GM12872 (cell line): Measurements from ENCODE around the gene PTPRG.

ENCODE experiments used
- TF ChIP-seq, protein P1 (sequence below): IDR thresholded peaks from 3 replicates; pipeline ENCODE4 v1.5.1; 2011; ENCODE audit warnings: low read depth, mild to moderate bottlenecking, low read length, moderate library complexity; ENCODE audit not compliant: insufficient read depth

Gene PTPRG

DNA sequence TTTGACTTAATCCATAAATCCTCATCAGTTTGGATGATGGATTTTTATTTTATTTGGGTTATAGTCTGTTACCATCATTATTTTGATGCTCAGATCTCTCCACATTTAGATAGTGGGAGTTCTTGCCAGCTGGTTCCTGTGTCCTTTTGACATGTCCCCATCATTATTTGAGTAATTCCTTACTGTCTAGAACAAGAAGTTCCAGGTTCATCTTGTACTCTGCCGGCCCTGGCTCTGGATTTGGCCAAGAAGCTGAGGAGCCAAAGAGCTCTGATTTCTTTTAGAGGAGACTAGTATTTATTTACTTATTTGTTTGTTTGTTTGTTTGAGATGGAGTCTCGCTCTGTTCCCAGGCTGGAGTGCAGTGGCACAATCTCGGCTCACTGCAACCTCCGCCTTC lies 54.3 kb downstream of the PTPRG start:
- TF ChIP-seq, protein P1, sequence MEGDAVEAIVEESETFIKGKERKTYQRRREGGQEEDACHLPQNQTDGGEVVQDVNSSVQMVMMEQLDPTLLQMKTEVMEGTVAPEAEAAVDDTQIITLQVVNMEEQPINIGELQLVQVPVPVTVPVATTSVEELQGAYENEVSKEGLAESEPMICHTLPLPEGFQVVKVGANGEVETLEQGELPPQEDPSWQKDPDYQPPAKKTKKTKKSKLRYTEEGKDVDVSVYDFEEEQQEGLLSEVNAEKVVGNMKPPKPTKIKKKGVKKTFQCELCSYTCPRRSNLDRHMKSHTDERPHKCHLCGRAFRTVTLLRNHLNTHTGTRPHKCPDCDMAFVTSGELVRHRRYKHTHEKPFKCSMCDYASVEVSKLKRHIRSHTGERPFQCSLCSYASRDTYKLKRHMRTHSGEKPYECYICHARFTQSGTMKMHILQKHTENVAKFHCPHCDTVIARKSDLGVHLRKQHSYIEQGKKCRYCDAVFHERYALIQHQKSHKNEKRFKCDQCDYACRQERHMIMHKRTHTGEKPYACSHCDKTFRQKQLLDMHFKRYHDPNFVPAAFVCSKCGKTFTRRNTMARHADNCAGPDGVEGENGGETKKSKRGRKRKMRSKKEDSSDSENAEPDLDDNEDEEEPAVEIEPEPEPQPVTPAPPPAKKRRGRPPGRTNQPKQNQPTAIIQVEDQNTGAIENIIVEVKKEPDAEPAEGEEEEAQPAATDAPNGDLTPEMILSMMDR, result no peak

DNA sequence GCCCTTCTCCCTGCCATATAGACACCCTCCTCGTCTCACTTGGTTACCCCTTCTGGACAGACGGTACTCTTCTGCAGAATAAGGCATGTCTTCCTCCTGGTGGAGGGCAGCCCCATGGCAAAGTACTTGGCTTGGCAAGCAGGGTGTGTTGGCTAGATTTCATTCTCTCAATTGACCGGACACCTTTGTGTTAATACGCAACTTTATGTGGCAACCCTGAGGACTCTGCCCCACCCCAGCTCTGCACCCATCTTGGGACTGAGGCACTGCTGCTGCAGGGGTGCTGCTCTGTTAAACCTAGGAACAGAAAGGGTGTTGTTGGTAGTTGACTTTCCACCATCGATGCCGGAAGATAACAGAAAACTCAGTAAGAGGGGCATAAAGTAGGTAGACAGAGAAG lies 55.2 kb downstream of the PTPRG start:
- TF ChIP-seq, protein P1, result no peak

DNA sequence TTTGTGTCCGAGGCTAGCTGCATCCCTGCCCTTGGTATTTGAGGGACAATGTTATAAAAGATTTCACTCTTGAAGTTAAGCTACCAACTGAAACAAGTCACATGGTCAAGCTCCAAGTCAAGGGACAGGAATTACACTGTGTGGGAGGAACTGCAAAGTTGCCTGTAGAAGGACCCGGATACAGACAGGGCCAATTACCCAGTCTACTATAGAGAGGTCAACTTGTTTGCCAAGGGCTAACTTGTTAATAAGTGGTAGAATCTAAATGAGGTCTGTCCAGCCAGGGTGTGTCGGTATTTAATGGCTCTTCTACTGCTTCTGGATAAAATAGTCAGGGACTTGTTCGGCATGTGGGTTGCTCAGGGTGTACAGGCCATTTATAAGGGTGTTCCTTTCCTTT lies 55.7 kb downstream of the PTPRG start:
- TF ChIP-seq, protein P1, result no peak

DNA sequence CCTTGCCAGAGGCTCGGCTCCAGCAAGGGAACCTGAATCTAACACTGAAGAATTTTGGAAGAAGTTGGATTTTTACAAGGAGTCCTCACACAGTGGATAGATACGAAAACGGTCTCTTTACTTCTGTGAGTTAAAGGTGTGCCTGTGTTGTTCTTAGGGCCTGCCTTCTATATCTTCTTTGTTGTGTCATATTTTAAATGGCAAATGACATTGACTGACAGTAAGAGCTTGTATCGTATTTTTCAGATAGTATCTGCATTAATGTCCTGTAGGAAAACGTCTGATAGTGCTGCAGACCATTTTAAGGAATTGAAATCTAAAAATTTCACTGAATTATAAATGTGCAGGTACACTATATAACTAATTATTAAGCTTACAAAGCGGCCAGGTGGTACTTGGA lies 56.3 kb downstream of the PTPRG start:
- TF ChIP-seq, protein P1, result no peak

DNA sequence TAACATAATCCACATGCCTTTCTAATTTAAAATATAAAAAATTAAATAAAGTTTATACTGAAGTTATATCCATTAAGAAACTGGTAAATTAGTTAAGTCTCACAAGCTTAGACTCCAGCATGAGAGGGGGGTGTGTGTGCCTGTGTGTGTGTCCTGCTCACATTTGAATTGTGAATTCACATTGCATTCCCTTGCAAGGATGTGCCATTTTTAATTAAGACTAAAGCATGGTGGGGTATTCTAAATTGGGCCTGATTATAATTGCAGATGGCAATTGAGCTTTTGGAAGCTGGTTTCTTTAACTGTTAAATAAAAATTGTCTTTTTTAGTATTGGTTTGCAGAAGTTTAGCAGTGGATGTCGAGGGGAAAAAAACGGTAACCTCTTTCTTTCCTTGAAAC lies 56.9 kb downstream of the PTPRG start:
- TF ChIP-seq, protein P1, result no peak

DNA sequence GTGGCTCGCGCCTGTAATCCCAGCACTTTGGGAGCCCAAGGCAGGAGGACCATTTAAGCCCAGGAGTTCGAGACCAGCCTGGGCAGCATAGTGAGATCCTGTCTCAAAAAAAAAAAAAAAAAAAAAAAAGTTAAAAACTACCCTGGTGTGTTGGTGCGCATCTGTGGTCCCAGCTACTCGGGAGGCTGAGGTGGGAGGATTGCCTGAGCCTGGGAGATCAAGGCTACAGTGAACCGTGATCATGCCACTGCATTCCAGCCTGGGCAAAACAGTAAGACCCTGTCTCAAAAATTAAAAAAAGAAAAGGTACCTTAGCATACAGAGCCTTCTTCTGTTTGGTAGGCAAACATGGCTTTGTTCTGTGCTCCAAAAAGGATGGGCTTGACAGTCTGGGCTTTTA lies 57.5 kb downstream of the PTPRG start:
- TF ChIP-seq, protein P1, result no peak

DNA sequence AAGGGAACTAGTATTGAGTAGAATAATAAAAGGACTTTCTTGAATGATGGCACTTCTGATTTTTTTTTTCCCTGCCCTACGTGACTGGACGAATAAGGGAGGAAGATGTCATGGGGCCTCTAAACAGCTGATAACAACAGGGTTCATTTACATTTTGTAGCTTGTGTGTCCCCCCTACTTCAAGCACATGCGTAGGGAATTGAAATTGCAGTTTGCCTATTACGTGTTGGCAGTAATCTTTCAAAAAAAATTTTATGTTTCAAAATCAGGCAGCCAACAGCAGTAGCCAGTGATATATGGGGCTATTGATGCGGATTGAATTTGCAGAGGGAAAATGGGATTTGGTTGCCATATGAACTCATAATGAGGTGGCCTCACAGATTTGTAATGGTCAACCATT lies 58.7 kb downstream of the PTPRG start:
- TF ChIP-seq, protein P1, result no peak

DNA sequence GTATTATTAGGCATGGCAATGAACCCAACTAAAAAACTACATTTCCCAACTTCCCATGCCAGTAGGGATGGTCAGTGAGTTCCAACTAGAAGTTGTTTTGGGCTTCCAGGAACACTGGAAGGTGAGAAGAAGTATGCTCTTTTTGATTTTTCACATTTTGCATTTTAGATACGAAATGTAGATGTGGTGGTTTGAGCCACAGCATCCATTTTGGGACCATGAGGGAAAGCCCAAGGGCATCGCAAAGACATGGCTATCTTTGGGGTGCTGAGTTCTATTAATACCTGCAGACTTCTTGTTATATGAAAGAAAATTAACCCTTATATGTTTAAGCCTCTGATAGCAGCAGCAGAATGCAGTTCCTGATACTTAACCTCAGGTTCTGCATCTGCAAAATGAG lies 62.9 kb downstream of the PTPRG start:
- TF ChIP-seq, protein P1, result no peak
